Activated CD4-positive, CD25-positive, alpha-beta regulatory T cell treated with anti-CD3 and anti-CD28 coated beads, Interleukin-2, amount 50 U/mL, for 24 hours (primary cell): ENCODE measurements around the gene SSBP4.
"Not testable (repeated sequence)": the region's sequence is repeated elsewhere in the genome, so short reads cannot be mapped to it uniquely, and the experiment has no call there.

Experiments used
- ATAC-seq, 2 donors: fragments of 150-1000 bp; cut with Tn5 transposase; one replicate each; pipeline ENCODE4 v1.10.0; 2021; ENCODE audit warnings: mild to moderate bottlenecking in 1 of 2, moderate library complexity in 1 of 2

Gene SSBP4

DNA sequence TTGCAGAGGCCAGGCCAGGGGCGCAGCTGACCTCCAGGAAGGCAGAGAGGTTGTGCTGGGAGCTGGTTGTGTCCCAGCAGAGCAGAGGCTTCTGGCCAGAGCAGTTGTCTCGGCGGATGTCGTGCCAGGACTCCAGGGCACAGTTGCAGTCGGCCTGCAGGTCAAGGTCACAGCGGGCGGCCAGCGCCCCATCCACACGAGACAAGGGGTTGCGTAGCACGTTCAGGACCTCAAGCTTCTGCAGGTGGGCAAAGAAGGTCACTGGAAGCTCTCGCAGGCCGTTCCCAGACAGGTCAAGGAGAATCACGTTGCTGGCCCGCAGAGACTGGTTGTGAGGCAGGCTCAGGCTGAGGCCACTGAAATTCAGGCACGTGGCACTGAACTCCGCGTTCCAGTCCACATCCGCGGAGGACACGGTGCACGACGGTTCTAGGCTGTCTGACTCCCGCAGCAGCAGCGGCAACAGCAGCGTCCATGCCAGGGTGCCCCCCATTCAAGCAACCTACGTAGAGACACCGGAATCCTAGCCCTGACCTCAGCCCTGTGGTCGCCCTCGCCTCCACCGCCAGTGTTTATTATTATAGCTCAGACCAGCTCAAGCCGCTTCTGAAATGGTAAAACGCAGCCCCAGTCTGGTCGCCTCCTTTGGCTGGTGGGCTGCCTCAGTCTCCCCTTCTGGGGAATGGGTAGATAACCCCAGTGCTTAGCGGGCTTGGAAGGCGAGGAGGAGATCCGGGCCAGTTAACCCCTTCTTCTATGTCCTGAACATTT lies 22.5 kb upstream of the SSBP4 start:
- ATAC-seq, result no peak

DNA sequence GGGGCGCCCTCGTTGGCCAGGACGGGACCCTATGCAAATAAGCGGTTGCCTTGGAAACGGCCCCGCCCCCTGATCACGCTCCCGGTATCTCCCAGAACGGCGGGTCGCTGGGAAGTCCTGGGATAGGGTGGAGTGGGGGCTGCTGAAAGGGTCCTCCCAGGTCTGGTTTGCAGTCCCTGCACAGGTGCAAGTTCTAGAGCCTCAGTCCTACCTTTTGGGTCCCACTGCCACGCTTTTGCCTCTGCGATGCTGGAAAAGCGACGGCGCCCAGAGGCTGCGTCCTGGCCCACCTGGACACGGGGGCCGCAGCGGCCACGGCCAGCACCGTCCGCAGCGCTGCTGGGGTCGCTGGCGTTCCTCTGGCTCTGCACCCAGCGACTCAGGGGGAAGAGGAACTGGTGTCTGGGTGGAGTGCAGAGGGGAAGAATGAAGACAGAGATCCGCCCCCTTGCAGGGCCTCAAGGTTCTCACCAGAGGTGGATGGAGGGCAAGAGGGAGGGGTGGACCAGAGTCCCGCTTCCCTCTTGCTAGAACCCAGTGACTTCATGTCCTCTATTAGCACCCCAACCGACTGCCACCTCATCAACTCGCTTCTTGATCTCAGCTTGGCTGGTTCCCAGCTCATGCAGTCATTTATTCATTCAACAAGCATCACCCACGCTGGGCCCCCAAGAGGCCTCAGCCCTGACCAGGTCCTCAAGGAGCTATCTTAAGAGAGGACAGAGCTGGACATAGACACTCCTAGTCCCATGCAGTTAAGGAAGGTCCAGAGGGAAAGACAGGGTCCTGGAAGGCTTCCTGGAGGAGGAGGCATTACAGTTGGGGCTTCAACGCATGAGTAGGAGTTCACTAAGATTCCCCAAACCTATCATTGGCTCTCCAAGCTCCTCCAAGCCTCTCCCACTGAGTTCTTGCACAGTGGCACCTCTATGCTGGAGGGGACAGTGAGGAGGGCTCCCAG lies 21.7 kb upstream of the SSBP4 start, which contains the start of gene LRRC25:
Gene LRRC25, minus strand, starts transcription at position 381 of the 961 bp plus-strand sequence. CDS start 659 bp downstream, outside the sequence.
- peak in 1 of 2 donors; percentile 41 for ATAC-seq

DNA sequence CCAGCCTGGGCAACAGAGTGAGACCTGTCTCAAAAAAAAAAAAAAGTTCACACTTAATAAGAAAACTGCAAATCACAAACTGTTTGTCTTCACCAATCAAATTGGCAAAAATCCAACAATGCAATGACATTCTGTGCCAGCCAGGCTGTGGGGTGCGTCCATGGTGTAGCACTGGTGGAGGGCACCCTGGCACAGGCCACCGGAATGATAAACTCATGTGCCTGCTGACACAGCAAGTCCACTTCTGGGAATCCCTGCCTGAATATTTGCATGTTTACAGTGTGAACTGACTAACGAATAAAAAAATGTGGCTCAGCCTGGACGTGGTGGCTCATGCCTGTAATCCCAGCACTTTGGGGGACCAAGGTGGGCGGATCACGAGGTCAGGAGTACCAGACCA lies 20.2 kb upstream of the SSBP4 start:
- ATAC-seq, result no peak

DNA sequence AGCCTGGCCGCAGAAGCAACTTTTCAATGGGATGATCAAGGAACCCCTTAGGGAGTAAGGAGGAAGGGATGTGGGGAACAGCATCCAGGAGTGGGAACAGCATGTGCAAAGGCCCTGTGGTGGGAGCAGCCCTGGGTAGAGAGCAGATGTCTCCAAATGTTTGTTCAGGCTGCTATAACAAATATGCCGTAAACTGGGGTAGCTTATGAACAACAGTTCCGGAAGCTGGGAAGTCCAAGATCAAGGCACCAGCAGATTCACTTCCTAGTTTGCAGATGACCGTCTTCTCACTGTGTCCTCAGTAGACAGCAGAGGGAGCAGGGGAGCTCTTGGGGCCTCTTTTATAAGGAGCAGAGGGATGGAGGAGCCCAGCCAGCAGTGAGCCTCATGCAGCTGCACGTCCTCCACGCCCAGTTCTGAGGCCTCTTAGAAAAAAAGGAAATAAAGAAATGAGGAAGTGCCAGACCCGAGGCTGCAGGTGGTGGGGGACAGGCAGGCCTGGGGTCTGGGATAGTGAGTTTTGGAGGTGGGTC lies 17.6 kb upstream of the SSBP4 start:
- ATAC-seq, result peak in 1 of 2 donors; percentile 36

DNA sequence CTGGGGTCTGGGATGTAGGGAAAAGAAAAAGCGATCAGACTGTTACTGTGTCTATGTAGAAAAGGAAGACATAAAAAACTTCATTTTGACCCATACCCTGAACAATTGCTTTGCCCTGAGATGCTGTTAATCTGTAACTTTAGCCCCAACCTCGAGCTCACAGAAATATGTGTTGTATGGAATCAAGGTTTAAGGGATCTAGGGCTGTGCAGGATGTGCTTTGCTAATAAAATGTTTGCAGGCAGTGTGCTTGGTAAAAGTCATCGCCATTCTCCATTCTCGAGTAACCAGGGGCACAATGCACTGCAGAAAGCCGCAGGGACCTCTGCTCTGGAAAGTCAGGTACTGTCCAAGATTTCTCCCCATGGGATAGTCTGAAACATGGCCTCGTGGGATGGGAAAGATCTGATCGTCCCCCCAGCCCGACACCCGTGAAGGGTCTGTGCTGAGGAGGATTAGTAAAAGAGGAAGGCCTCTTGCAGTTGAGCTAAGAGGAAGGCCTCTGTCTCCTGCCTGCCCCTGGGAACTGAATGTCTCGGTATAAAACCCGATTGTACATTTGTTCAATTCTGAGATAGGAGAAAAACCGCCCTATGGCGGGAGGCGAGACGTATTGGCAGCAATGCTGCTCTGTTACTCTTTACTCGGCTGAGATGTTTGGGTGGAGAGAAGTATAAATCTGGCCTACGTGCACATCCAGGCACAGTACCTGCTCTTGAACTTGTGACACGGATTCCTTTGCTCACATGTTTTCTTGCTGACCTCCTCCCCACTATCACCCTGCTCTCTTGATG lies 16.5 kb upstream of the SSBP4 start:
- not testable (repeated sequence) for ATAC-seq

DNA sequence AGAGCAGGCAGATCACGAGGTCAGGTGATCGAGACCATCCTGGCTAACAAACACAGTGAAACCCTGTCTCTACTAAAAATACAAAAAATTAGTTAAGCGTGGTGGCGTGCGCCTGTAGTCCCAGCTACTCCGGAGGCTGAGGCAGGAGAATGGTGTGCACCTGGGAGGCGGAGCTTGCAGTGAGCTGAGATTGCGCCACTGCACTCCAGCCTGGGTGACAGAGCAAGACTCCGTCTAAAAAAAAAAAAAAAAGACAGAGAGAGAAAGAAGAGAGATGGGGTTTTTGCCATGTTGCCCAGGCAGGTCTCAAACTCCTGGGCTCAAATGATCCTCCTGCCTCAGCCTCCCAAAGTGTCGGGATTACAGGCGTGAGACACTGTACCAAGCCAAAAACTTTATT lies 13.4 kb upstream of the SSBP4 start:
- ATAC-seq, result not testable (repeated sequence)

DNA sequence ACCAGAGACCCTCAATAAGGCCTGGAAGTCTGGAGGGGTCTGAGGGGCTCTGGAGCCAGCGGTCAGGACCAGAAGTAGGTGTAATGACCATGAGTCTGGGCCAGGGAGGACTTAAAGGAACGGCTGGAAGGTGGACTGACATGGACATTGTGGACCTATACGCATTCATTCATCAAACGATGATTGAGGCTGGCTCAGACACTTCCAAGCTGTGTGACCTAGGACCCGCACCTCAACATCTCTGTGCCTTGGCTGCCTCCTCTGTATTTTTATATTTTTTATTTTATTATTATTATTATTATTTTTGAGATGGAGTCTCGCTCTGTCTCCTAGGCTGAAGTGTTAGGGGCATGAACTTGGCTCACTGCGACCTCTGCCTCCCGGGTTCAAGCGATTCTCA lies 12.4 kb upstream of the SSBP4 start:
- no peak for ATAC-seq

DNA sequence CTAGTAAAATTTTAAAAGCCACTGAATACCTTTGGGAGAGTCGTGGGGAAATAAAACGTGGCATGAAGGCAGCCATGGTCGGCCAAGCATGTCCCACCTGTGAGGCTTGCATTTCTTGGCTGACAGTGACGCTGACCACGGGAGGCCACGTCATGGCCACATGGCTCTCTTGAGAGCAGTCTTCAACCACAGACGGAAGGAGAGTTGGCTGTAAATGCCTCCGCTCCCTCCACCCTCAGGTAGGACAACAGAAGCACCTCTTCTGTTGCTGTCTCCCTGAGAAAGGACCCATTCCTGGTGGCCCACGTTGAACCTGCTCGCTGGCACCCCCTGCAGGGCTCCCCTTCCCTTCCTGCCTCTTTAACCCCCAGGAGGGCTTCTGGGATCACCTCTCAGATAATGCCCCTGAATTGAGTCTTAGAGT lies 11.1 kb upstream of the SSBP4 start:
- ATAC-seq, result peak; percentile 14 to 17

DNA sequence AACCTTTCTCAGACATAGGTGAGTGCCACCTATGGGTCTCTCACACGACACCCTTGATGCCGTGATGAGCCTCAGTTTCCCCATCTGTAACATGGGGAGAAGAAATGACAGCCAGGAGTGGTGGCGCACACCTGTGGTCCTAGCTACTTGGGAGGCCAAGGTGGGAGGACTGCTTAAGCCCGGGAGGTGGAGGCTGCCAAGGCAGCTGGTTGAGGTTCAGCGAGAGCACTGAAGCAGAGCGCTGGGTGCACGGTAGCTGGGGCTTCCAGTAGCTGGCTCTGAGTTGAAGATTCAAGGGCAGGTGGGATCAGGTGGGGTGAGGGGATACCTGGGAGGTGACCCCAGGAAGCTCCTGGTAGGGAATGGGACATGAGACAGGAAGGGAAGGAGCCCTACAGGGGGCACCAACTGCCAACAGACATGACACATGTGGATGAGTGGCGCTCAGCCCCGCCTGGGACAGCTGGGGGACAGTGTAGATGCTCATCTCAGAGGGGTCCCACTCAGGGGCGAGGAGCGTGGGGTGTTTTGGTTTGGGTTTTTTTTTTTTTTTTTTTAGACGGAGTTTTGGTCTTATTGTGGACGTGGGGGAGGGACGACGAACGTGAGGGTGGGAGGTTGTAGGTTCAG lies 6.5 kb upstream of the SSBP4 start:
- no peak for ATAC-seq

DNA sequence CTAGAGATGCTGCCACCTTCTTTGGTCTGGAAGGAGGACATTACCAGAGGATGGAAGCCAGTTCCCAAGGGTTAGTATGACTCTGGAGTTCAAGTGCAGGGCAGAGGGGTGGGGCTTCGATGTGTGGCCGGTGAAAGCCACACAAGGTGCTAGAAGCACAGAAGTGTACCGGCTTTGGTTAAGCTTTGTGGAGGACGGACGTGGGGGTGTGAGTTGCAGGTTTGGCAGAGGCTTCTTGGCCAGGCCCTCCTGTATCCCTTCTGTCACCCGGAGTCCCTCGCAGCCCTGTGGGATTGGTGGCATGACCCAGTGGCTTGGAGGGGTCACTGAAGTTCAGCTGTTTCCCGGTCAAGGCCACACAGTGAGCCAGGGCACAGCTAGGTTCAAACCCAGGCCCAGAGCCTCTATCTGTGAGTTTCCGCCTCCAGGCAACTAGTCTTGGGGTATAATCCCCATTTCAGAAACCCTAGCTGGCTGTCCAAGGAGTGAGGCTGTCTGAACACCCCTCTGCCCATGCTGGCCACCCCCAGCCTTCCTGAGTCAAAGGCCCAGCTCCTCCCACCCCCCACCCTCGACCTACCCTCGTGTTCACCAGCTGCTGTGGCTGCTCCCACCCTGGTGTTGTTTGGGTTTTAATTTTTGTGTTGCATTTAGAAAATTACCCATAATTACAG lies 4.6 kb upstream of the SSBP4 start:
- ATAC-seq, result no peak

DNA sequence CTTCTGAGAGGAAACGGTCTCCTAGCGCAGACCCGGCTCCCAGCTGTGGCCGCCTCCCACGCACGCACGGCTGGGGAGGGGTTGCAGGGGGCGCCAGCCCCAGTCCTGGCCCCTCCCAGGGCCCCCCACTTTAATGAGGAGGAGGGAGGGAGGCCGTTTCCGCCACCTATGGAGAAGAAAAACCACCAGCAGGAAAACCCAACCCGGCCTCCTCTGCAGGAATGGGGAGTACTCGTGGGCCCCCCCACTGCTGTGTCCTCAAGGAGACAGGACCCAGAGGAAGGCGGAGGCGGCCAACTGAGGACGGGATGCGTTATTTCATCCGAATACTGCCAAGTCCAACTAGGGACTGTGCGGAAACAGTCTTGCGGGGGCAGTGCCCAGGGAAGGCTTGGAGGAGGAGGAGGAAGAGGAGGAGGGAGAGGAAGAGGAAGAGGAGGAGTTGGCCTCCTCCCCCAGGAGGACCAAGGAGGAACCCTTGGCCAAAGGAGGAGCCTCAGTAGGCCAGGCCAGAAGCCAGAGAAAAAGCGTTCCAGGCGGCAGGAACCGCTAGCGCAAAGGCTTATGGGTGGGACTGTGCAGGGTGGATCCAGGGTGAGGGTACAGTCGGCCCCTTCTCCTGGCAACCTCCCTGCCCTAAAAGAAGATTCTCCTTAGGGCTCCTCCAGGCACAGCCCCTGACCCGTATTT lies 3.9 kb upstream of the SSBP4 start:
- ATAC-seq, result no peak

DNA sequence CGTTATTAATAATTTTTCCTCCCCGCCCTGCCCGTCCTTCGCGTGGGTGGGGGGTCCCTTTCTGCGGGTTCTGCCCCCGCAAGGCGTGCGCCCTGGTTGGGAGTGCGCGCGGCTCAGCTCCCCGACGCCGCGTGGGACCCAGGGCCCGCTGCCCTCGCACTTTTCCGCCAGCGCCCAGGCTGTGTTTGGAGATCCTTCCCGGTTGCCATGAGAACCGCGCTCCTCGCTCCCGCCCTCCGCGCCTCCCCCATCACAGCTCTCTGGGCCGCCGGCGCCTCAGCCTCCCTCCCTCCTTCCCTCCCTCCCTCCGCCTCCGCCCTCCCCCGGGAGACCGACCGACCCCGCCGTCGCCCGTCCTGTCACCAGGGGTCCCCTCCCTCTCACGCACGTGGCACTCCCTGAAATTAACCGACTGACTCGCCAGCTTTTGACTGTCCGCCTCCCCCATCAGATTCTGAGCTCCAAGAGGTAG lies 2.4 kb upstream of the SSBP4 start:
- peak; percentile 4 to 5 for ATAC-seq

DNA sequence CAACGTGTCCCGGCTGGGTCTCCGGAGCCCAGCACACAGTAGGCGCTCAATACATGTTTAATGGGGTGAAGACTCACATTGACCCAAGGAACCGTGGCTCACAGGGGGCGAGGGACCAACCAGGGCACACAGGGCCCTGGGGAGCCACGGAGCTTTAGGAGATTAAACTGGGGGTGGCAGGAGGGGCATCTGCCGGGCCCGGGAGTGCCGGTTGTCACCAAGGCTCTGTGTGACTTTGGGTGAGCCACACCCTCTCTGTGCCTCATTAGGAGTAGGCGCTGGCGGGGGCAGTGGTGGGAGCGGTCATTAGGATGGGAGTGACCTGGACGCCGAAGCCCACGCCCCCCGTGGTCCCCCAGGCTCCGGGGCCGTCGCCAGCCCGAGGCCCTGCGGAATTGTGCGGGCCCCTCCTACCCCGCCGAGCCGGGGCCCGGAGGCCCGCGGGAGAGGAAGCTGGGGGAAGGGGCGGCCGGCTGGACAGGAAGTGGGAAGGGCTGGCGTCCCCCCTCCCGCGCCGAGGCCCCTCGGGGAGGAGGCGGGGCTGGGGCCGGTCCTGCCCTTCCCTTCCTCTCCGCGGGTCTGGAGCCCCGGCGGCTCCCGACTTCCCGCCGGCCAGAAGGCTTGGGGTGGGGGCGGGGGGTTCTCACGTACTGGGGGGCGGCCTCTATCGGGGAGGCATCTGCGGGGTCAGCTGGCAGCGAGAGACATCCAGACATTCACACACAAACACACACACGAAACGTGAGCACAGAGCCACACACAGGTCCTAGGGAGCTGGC lies 1.8 kb upstream of the SSBP4 start:
- no peak for ATAC-seq

DNA sequence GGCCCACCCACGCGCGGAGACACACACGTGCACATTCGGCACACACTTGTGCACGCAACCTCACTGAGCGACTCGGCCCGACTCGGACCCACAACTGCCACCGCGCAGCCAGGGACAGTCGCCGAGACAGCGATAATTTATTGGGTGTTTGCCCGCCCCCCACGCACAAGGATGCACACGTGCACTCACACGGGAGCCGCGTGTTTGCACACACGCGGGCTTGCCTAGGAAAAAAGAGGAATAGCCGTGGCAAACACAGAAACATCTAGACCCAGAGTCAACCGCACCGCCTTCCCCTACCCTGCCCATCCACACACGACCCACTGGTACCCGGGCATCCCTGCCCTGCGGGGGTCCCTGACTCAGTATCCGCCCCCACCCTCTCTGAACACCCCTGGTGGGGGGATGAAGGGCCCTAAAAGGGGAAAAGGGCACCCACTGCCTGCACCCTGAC lies 1.1 kb upstream of the SSBP4 start:
- no peak for ATAC-seq

DNA sequence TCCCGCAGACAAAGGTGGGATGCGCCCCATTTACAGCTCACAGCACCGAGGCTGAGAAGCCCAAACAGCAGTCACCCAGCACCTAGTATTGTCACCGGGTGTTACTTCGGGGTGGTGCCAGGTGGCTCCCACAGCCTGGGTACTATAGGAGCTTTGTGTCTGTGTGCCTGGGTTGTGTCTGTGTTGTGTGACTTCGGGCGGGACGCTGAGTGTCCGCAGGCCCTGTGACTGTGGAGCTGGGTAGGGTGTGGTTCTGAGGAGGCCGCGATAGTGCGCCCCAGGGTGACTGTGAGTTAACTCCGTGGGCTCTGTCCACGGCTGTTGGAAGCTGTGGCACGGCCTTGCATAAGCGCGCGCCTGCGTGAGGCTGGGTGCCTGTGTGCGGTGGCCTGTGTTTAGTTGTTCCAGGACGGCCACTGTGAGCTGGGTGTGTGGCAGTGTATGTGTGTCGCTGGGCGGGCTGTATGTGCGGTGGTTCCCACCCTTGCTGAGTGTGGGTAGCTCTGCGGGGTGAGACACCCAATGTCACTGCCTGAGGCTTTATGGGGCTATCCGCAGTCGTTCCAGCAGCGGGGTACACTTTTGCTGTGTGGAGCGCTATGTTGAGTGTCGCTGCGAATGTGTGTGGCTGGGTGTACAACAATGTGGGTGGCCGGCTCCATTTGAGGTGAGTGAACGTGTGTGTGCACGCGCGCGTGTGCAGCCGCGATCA lies 559 bp upstream of the SSBP4 start:
- peak; percentile 16 to 18 for ATAC-seq

DNA sequence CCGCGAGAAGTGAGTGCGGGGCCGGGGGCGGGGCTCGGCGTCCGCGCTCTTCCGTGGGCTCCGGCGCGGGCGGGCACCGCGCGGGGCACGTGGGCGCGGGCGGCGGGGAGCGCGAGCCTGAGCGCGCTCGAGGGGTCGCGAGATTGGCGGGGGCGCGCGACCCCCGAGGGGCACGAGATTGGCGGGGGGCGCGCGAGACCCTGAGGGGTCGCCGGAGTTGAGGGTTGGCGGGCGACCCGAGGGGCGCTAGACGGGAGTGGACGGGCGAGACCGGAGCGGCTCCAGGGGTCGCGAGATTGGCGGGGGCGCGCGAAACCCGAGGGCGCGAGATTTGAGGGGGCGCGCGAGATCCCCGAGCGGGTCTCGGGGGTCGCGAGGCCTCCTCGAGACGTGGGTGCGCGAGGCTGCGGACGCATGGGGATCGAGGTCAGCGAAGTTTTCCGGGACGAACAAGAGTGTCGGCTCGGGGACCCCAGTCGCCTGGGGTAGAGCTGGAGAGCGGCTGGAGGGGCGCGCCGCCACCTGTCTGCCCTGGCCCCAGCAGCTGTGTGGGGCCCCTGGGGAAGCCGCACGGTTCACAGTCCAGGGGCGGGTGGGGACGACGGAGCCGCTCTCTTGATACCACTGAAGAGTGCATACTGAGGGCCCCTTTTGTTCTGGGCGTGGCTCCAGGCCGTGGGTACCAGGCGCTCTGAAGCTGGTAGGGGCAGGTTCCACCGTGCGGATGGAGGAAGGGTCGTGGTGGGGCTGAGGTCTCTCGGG lies 682 bp downstream of the SSBP4 start:
- ATAC-seq, result peak; percentile 39 to 46

DNA sequence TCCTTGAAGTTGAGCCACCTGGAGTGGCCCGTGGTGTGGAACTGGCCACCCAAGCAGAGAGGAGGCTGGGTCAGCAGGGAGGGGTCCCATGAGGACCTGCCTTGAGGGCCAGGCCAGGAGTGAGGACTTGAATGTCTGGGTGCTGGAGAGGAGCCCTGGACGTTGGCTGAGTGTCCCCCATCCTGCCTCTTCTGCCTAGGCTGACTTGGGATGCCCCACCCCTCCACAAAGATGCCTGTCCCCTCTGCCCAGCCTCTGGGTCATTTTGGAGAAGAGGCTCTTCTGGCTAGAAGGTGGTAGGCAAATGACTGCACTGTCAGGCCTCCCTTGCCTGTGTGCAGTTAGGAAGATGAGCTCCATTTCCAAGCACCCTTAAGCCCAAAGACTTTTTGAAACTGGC lies 1.7 kb downstream of the SSBP4 start:
- ATAC-seq, result no peak

DNA sequence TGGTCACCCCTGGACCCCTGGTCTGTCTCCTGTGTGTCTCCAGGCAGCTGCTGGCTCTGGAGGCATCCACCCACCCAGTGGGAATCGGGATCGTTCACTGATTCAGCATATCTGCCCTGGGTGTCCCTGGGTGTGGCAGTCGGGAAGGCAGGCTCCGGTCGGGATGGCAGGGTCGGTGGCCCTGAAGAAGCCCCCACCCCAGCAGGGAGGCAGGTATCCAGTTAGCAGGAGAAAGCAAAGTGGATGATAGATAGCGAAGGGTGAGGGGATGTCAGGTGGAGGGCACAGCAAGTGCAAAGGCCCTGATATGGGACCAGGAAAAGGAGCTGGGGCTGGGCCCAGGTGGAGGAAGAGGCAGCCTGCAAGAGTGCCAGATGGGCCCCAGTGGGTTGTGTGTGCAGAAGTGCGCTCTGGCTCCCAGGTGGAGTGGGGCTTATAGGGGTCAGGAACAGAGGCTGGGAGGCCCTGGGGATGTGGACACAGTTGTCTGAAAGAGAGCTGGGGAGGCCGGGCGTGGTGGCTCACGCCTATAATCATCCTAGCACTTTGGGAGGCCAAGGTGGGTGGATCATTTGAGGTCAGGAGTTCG lies 2.3 kb downstream of the SSBP4 start:
- no peak for ATAC-seq
